Natural killer cell treated with Interleukin-12 subunit alpha and Interleukin-12 subunit beta and Interleukin-15 and Interleukin-18, amount 100 ng/mL, for 72 hours (primary cell): ENCODE measurements around the gene GPATCH8. TPM values are rescaled to one million over a fixed set of nuclear protein-coding genes. Genes with fewer than 3 reads are reported as not detected.
"Not testable (repeated sequence)": the region's sequence is repeated elsewhere in the genome, so short reads cannot be mapped to it uniquely, and the experiment has no call there.

Experiments used
- ATAC-seq, 2 donors: fragments of 150-1000 bp; cut with Tn5 transposase in 1 of 2; sonication (Bioruptor Pico), chemical (Tn5 transposase) in 1 of 2; 2 replicates each; pipeline ENCODE4 v1.10.0; 2021
- DNase-seq: peaks from one replicate; pipeline ENCODE4 v3.0.0; 2022; ENCODE audit warnings: low spot score
- H3K27ac Mint-ChIP-seq, 2 donors: 1 replicate in 1 of 2; 2 replicates in 1 of 2; pipeline ENCODE4 v1.8.0; 2022; ENCODE audit warnings: mixed read lengths in 2 of 2, mild to moderate bottlenecking in 1 of 2, moderate library complexity in 1 of 2
- H3K27me3 Mint-ChIP-seq, 2 donors: 1 replicate in 1 of 2; 2 replicates in 1 of 2; pipeline ENCODE4 v1.8.0; 2022; ENCODE audit warnings: mixed read lengths in 2 of 2
- H3K36me3 Mint-ChIP-seq: one replicate; pipeline ENCODE4 v1.8.0; 2022; ENCODE audit warnings: mixed read lengths
- H3K4me1 Mint-ChIP-seq, 2 donors: 1 replicate in 1 of 2; 2 replicates in 1 of 2; pipeline ENCODE4 v1.8.0; 2022; ENCODE audit warnings: low read depth in 2 of 2, mixed read lengths in 2 of 2, mild to moderate bottlenecking in 1 of 2
- H3K4me3 Mint-ChIP-seq: one replicate; pipeline ENCODE4 v1.8.0; 2022; ENCODE audit warnings: mixed read lengths
- H3K9me3 Mint-ChIP-seq: 2 replicates; pipeline ENCODE4 v1.8.0; 2022; ENCODE audit warnings: mixed read lengths
- total RNA-seq, 2 donors: library from RNA; stranded (reverse); gene quantifications; one replicate each; pipeline ENCODE4 v1.2.3, GENCODE V29; 2022

Gene GPATCH8
- total RNA-seq, 2 donors from 2014 or later, result 61.1 to 68.3 TPM

GRCh38 chr17:44537922-44538321 is 34.7 kb upstream of the GPATCH8 start:
- ATAC-seq, H3K4me1 Mint-ChIP-seq, H3K9me3 Mint-ChIP-seq, DNase-seq, H3K4me3 Mint-ChIP-seq, H3K27ac Mint-ChIP-seq, H3K36me3 Mint-ChIP-seq: not testable (repeated sequence)
- H3K27me3 Mint-ChIP-seq, result peaks cover 6 to 14% of the 10 kb centered on the region in 2 donors

DNA sequence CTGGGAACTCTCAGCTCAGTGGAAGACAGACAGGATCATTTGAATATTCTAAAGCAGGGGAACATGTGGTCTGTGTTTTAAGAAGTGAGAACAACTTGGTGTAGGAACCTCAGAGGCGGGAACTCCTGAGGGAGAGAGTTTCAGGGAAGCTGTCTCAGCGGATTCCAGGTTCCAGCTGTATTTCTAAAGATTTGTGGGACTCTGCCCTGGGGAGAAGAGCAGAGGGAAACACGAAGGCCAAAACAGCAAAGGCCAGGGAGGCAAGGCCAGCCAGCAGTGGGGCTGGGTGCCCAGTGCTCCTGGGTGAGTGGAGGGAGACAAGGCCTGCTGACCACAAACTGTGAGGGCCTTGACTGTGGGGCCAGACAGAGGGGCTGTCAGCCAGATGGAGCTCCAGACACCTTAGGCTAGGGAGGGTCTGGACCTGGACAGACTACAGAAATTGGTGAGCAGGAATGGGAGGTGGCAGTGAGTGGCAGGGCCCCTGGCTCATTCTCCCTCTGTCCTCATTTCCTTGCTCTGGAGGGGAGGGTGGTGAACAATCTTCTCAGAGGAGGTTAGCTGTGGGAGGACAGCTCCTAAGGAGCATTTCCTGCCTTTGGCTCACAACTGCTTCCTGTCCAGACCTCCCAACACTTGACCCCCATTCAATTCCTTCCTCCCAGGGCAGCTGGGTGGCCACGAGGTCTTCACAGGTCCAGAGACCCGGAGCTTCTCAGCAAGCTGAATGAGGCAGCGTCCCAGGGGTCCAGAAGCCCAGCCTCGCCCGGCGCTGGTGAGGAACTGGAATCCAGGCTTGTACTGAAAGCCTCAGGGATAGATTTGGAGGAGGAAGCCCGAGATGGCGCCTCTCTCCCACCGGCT is 33.1 kb upstream of the GPATCH8 start:
- no peak for ATAC-seq
- Mint-ChIP-seq H3K9me3 (no peaks in the 10 kb centered on the region), H3K27ac (no peak overlapping the region), H3K36me3 (no peaks in the 10 kb centered on the region), H3K27me3 (peaks cover 6 to 14% of the 10 kb centered on the region in 2 donors), H3K4me1 (peaks cover 5 to 7% of the 10 kb centered on the region in 2 donors), H3K4me3 (no peak overlapping the region)
- no peak for DNase-seq

DNA sequence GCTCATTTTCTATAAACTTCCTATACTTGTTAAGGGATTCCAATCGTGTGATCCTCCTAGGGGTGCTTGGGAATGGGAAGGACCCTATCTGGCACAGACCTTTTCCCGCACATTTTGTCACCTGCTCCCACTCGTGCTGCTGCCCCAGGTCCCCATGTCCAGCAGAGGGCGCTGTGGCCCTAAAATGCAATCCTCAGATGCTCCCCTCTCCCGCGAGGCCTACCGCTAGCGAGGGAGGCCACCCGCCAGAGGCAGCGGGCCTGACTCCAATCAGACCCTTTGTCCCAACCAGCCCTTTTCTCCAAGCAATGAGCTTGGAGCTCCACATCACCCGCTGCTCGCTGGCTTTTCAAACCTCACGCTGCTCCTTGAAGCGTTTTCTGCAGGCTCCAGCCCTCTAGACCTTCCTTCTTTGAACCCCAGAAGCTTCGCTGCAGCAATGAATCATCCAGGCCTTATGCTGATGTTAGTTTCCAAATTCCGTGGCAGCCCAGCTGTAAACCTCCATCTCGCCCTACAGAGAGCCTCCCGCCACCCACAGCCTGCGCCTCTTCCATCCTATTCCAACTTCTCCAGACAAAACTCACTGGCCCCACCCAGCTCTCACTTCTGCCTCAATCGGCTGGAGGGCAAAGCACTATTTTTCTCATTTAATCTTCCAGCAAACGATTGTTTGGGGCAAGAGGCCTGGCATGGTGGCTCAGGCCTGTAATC is 30.5 kb upstream of the GPATCH8 start:
- H3K4me1 Mint-ChIP-seq, result peaks cover 5 to 7% of the 10 kb centered on the region in 2 donors
- no peak overlapping the region for H3K4me3 Mint-ChIP-seq
- ATAC-seq, result peak; percentile 83 to 85
- H3K27ac Mint-ChIP-seq, result peak overlapping the region in 1 of 2 donors; percentile 3
- DNase-seq, result peak; percentile 85
- H3K27me3 Mint-ChIP-seq, result peaks cover 0 to 3% of the 10 kb centered on the region in 2 donors
- H3K36me3 Mint-ChIP-seq, result no peaks in the 10 kb centered on the region
- no peaks in the 10 kb centered on the region for H3K9me3 Mint-ChIP-seq

- Mint-ChIP-seq H3K27me3 (peaks cover 0 to 3% of the 10 kb centered on the region in 2 donors), H3K27ac (no peak overlapping the region), H3K36me3 (no peaks in the 10 kb centered on the region), H3K4me3 (no peak overlapping the region), H3K9me3 (peaks cover 4% of the 10 kb centered on the region), H3K4me1 (peaks cover 5 to 7% of the 10 kb centered on the region in 2 donors)
- DNase-seq (no peak), ATAC-seq (no peak)
Observed at GRCh38 chr17:44530896-44531418, 27.8 kb upstream of the GPATCH8 start.

DNA sequence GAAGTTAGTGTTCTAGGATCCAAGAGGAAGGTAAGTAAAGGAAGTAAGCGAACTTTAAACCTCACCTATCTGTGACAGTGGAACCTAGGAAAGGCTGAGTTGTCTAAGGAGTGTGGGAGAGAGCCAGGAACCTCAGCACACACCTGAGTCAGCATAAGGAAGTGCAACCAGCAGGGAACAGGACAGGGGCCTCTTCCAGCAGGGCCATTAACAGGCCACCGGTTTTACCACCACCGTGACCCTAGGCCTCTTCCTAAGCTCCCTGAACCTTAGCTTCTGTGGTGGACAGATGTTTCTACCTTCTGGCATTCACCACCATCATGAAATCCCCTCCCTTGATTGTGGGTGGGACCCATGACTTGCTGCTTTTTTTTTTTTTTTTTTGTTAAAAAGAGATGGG is 26.7 kb upstream of the GPATCH8 start:
- Mint-ChIP-seq H3K27ac (no peak overlapping the region), H3K4me1 (peaks cover 5 to 7% of the 10 kb centered on the region in 2 donors), H3K9me3 (peaks cover 4% of the 10 kb centered on the region), H3K27me3 (peaks cover 0 to 3% of the 10 kb centered on the region in 2 donors), H3K4me3 (no peak overlapping the region), H3K36me3 (no peaks in the 10 kb centered on the region)
- no peak for DNase-seq
- no peak for ATAC-seq

DNA sequence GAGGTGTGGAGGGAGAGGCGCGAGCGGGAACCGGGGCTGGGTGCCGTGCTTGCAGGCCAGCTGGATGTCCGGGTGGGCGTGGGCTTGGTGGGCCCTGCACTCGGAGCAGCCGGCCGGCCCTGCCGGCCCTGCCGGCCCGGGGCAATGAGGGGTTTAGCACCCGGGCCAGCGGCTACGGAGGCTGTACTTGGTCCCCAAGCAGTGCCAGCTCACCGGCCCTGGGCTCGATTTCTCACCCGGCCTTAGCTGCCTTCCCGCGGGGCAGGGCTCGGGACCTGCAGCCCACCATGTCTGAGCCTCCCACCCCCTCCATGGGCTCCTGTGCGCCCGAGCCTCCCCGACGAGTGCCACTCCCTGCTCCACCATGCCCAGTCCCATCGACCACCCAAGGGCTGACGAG is 24.7 kb upstream of the GPATCH8 start:
- ATAC-seq, result no peak
- H3K36me3 Mint-ChIP-seq, result no peaks in the 10 kb centered on the region

DNA sequence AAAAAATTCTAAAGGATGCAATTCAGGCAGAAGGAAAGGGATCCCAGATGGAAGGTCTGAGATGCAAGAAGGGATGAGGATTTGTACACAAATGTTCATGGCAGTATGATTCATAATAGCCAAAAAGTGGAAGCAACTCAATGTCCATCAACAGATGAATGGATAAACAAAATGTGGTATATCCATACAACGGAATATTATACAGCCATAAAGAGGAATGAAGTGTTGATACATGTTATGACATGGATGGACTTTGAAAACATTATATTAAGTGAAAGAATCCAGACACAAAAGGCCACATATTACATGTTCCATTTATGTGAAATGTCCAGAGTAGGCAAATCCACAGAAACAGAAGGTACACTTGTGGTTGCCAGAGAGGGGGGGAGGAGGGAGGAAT is 23.9 kb upstream of the GPATCH8 start:
- H3K27me3 Mint-ChIP-seq, result peaks cover 0 to 2% of the 10 kb centered on the region in 2 donors
- DNase-seq (no peak), ATAC-seq (no peak)
- peaks cover 4% of the 10 kb centered on the region for H3K9me3 Mint-ChIP-seq
- H3K4me3 Mint-ChIP-seq, result no peak overlapping the region
- no peaks in the 10 kb centered on the region for H3K4me1 Mint-ChIP-seq
- H3K36me3 Mint-ChIP-seq, result no peaks in the 10 kb centered on the region
- H3K27ac Mint-ChIP-seq, result no peak overlapping the region

More for the DNA sequence above, 24.7 kb upstream of the GPATCH8 start:
- Mint-ChIP-seq H3K4me3 (no peak overlapping the region), H3K27ac (no peak overlapping the region), H3K27me3 (peaks cover 0 to 3% of the 10 kb centered on the region in 2 donors), H3K4me1 (no peaks in the 10 kb centered on the region), H3K9me3 (peaks cover 4% of the 10 kb centered on the region)
- DNase-seq, result no peak

GRCh38 chr17:44523672-44523972 is 20.4 kb upstream of the GPATCH8 start:
- Mint-ChIP-seq H3K27me3 (no peaks in the 10 kb centered on the region), H3K9me3 (peaks cover 4% of the 10 kb centered on the region), H3K4me1 (no peaks in the 10 kb centered on the region), H3K36me3 (no peaks in the 10 kb centered on the region), H3K4me3 (no peak overlapping the region), H3K27ac (no peak overlapping the region)
- no peak for DNase-seq
- no peak for ATAC-seq

GRCh38 chr17:44522883-44523671 is 19.9 kb upstream of the GPATCH8 start:
- peak; percentile 79 for DNase-seq
- Mint-ChIP-seq H3K36me3 (no peaks in the 10 kb centered on the region), H3K27ac (no peak overlapping the region), H3K9me3 (peaks cover 4% of the 10 kb centered on the region), H3K4me1 (no peaks in the 10 kb centered on the region), H3K27me3 (no peaks in the 10 kb centered on the region), H3K4me3 (no peak overlapping the region)
- ATAC-seq, result peak; percentile 70 to 82

DNA sequence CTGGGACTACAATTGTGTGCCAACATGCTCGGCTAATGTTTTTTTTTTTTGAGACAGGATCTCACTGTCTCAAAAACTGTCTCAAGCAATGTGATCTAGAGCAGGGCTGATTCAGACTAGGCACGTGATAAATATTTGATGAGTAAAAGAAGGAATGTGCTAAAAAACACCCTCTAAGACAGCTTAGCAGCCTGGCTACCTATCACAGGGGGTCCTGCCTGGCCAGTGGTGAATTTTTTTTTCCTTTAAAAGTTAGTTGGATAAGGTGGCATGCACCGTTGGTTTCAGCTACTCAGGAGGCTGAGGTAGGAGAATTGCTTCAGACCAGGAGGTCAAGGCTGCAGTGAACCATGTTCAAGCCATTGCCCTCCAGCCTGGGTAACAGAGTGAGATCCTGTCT is 14.8 kb upstream of the GPATCH8 start:
- Mint-ChIP-seq H3K27me3 (peaks cover 4 to 10% of the 10 kb centered on the region in 2 donors), H3K36me3 (no peaks in the 10 kb centered on the region), H3K4me1 (no peaks in the 10 kb centered on the region), H3K4me3 (no peak overlapping the region), H3K27ac (no peak overlapping the region), H3K9me3 (no peaks in the 10 kb centered on the region)
- DNase-seq (no peak), ATAC-seq (no peak)

- not testable (repeated sequence) for H3K27me3 Mint-ChIP-seq, H3K4me1 Mint-ChIP-seq, H3K4me3 Mint-ChIP-seq, ATAC-seq, H3K9me3 Mint-ChIP-seq, H3K36me3 Mint-ChIP-seq, H3K27ac Mint-ChIP-seq, DNase-seq
Observed at GRCh38 chr17:44511241-44512134, 8.3 kb upstream of the GPATCH8 start.

DNA sequence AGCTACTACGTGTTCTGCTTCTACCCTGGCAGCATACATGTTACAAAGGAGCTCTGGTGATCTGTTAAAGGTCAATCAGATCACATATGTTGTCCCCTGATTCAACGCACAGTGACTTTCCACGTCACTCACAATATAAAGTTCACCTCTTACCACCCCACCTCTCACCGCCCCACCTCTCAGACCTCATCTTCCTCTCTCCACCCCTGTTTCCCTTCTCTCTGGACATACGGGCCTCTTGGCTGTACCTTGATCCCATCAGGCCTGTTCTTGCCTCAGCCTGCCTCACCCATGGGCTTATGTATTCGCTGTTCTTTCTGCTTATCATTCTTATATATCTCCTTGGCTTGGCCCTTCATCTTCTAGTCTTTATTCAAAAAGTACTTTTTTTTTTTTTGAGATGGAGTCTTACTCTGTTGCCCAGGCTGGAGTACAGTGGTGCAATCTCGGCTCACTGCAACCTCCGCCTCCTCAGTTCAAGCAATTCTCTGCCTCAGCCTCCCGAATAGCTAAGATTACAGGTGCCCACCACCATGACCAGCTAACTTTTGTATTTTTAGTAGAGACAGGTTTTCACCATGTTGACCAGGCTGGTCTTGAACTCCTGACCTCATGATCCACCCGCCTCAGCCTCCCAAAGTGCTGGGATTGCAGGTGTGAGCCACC is 3.9 kb upstream of the GPATCH8 start:
- not testable (repeated sequence) for H3K27ac Mint-ChIP-seq, H3K4me1 Mint-ChIP-seq, H3K36me3 Mint-ChIP-seq, H3K9me3 Mint-ChIP-seq, DNase-seq, H3K27me3 Mint-ChIP-seq, ATAC-seq, H3K4me3 Mint-ChIP-seq
